BJ (cell line): ENCODE data around the gene TTC28. TPM values are rescaled to one million over a fixed set of nuclear protein-coding genes. Genes with fewer than 3 reads are reported as not detected.

Experiments used
- CTCF ChIA-PET: fragments of 350-600 bp; formaldehyde crosslinking; extraction: SDS; loops from one replicate; lab custom pipeline; 2021; ENCODE audit warnings: antibody characterized with exemption, inconsistent platforms; lab: Yijun Ruan, JAX
- POLR2A ChIA-PET: fragments of 300-600 bp; sonication (Branson Sonifier 250); formaldehyde crosslinking; extraction: SDS; loops from one replicate; lab custom pipeline; 2021; ENCODE audit warnings: antibody characterized with exemption; lab: Charles Lee
- DNase-seq: peaks from one replicate; pipeline ENCODE4 v3.0.0-alpha.2; 2011; ENCODE audit warnings: low read depth
- H3K27me3 ChIP-seq: 2 replicates; pipeline ENCODE4 v1.6.0; 2011; ENCODE audit warnings: low read length; ENCODE audit not compliant: control insufficient read depth, insufficient read depth
- H3K36me3 ChIP-seq: 2 replicates; pipeline ENCODE4 v1.5.1; 2011; ENCODE audit warnings: low read length; ENCODE audit not compliant: control insufficient read depth, insufficient read depth
- H3K4me3 ChIP-seq: 2 replicates; pipeline ENCODE4 v1.5.1; 2011; ENCODE audit warnings: low read depth, mild to moderate bottlenecking, control low read depth, low read length
- CTCF ChIP-seq: IDR thresholded peaks from 2 replicates; pipeline ENCODE4 v1.5.1; 2011; ENCODE audit warnings: low read depth, mild to moderate bottlenecking, control low read depth, inconsistent platforms, low read length, moderate library complexity; ENCODE audit not compliant: insufficient read depth
- polyA plus RNA-seq: library from polyadenylated mRNA; depleted of rRNA; stranded (reverse); fragments of >200 nt; gene quantifications from 2 replicates; pipeline ENCODE4 v1.2.3, GENCODE V29; 2011

Gene TTC28
- polyA plus RNA-seq, 1 experiment = 8.7 TPM

DNA sequence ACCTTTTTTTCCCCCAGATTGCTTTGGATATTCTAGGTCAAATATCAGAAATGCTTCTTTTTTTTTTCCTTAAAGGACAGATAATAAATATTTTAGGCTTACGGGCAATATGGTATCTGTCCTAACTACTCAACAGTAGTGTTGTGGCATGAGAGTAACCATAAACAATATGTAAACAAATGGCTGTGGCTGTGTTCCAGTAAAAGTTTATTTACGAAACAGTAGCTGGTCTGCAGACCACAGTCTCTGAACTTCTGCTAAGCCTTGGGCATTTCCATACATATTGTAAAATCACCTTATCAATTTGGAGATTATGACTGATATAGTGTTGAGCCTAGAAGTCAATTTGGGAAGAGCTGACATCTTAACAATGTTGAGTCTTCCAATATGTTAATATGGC, 621.6 kb downstream of the TTC28 start:
- Histone ChIP-seq H3K4me3 (no peak overlapping the region), H3K36me3 (no peaks in the 10 kb centered on the region), H3K27me3 (no peaks in the 10 kb centered on the region)
- TF ChIP-seq CTCF = no peak
- POLR2A ChIA-PET = no interaction called here
- CTCF ChIA-PET = interaction anchor here (0.6 to 1.7 kb wide), 2 partner anchors 542 to 771 kb away, joined by 3 read pairs; no protein-coding TSS in a partner anchor
- no peak for DNase-seq

DNA sequence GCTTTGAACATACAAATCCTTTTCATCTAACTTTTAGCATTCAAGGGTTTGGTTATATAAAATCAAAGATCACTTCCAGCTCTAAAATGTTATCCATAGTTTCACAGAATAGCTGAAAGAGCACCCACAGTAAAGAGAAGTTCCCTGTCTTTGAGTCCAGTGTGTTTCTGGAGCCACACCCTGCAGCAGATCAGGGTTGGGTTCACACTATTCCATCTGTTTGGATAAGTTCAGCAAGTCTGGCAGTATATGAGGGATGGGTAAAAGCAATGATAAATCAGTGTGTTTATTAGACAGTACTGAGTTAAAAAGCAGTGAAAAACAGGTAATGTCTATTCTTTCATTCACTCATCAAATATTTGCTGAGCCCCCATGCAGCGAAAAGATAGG, 624.8 kb downstream of the TTC28 start:
- ChIA-PET POLR2A (no interaction called here), CTCF (interaction anchor here (0.6 to 1.7 kb wide), 3 partner anchors 10 to 1155 kb away, joined by 3 to 6 read pairs (median 5); no protein-coding TSS in a partner anchor)
- TF ChIP-seq CTCF = no peak
- Histone ChIP-seq H3K4me3 (no peak overlapping the region), H3K36me3 (no peaks in the 10 kb centered on the region), H3K27me3 (no peaks in the 10 kb centered on the region)
- DNase-seq = no peak

GRCh38 chr22:28053896-28054818, 625.5 kb downstream of the TTC28 start:
- no peak for TF ChIP-seq CTCF
- H3K4me3 ChIP-seq = no peak overlapping the region
- H3K36me3 ChIP-seq = no peaks in the 10 kb centered on the region
- DNase-seq = no peak
- H3K27me3 ChIP-seq = no peaks in the 10 kb centered on the region
- CTCF ChIA-PET = interaction anchor here (0.6 to 6.8 kb wide), 9 partner anchors 10 to 1156 kb away, joined by 3 to 33 read pairs (median 4); no protein-coding TSS in a partner anchor
- POLR2A ChIA-PET = no interaction called here

DNA sequence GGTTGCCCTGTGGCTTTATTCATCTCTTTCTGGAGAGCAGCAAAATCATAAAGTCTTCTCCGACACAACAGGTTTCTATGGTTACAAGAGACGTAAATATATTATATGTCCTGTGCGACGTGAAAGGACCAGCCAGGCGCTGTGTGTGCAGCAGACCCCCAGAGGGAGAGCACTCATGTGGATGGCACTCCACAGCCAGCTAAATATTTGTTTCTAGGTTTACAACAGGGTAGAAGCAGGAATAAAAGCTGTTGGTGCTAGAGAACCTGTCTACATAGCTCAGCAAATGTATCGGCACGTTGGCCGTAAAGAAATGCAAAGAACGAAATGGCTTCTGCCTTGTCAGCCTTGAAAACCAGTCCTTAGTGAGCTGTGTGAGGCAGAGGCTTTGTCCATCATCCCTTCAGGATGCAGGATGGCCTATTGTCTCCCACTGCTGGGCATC, 626.8 kb downstream of the TTC28 start:
- Histone ChIP-seq H3K27me3 (no peaks in the 10 kb centered on the region), H3K4me3 (no peak overlapping the region), H3K36me3 (no peaks in the 10 kb centered on the region)
- DNase-seq = no peak
- ChIA-PET POLR2A (no interaction called here), CTCF (interaction anchor here (0.6 to 6.8 kb wide), 17 partner anchors 10 to 543 kb away, joined by 3 to 33 read pairs (median 5); no protein-coding TSS in a partner anchor)
- TF ChIP-seq CTCF = no peak

GRCh38 chr22:28051787-28052356, 627.8 kb downstream of the TTC28 start:
- no peak for DNase-seq
- peak; percentile 93 for TF ChIP-seq CTCF
- no peaks in the 10 kb centered on the region for H3K36me3 ChIP-seq
- no peaks in the 10 kb centered on the region for H3K27me3 ChIP-seq
- no peak overlapping the region for H3K4me3 ChIP-seq
- CTCF ChIA-PET = interaction anchor here (0.6 to 6.8 kb wide), 48 partner anchors 9 to 1154 kb away, joined by 3 to 33 read pairs (median 4); partner anchors contain the start of gene EMID1
- POLR2A ChIA-PET = no interaction called here
